HG03378 (cell line): Measurements from ENCODE around the gene LY6G5B.
"Not testable (repeated sequence)": the region's sequence is repeated elsewhere in the genome, so short reads cannot be mapped to it uniquely, and the experiment has no call there.

Experiments
- ATAC-seq: cut with Tn5 transposase; IDR thresholded peaks from one replicate; pipeline ENCODE4 v1.9.1; 2021; ENCODE audit warnings: mild to moderate bottlenecking, moderate library complexity; ENCODE audit not compliant: unreplicated experiment

LY6G5B gene

DNA sequence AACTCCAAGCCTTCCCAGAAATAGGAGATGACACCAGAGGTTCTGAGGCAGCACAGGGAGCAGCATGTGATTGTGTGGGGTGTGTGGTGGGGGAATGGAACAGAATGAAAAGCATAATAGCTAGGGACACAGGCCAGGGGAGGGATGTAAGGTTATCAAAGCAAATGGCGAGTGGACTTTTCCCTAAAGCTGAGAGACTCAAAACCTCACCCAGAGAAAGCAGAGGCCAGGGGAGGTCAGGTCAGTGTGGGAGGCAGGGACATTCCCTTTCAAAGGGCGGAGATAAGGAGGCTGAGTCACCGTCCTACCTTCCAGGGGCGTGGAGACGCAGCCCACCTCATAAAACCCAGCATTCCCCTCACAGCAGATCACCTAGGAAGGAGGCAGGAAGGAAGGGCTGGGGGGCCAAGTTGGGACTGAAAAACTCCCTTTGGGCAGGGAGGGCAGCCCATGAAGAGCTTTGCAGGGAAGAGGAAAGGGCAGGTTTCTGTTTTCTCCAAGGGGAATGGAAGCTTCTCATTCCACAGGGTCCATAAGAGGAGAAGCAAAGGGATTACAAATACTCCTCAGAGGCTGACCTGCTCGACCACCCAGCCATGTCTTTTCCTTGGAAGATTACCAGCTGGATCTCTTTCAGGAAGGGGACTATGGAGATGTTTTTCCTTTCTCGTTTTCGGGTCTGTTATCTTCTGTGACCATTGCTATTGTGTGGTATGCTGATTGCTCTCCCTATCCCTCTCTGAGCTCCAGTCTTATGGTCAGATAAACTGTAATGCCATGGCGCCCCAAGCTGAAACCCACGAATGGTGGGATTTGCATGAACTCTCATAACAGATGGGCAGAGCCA lies 20.7 kb downstream of the LY6G5B start:
- ATAC-seq, result no peak

GRCh38 chr6:31691078-31691463 lies 21.3 kb downstream of the LY6G5B start:
- ATAC-seq, result no peak

GRCh38 chr6:31691564-31692108 lies 21.9 kb downstream of the LY6G5B start:
- no peak for ATAC-seq

- no peak for ATAC-seq
Observed at GRCh38 chr6:31692353-31692752, 22.6 kb downstream of the LY6G5B start.

DNA sequence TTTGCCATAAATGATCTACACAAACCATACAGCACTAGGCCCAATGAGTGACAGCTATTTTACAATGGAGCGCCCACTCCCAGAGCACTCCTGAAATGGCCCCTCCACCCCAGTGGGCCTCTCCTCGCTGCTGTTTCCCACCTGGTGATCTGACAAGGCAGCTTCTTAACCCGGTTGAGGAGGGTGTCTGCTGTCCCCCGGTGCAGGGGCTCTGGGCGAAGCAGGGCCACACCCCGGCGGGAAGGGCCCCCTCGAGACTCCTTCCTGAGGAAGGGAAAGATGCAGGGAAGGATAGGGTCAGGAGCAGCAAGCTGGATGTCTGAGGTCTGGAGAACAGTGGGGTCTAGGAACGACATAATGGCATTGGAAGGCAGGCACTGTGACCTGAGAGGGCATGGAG lies 23.1 kb downstream of the LY6G5B start:
- ATAC-seq, result no peak

DNA sequence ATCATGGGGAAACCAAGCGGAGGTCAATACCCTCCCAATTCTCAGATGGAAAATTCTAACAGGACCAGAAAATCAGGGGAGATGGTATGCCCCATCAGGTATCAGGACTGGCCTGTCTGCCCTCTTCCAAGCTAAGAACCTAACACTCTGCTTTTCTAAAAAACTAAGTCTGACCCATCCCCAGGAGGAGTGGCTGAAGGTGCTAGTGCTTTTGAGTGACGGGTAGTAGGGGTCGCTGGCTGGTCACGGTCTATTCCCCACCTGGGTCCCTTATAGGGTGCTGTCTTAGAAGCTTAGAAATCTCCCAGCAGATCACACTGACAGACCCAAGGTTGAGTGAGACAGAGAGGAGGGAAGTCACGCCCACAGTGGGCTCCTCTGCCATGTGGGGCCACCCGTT lies 23.8 kb downstream of the LY6G5B start:
- ATAC-seq, result no peak

GRCh38 chr6:31697555-31697954 lies 27.8 kb downstream of the LY6G5B start:
- no peak for ATAC-seq

DNA sequence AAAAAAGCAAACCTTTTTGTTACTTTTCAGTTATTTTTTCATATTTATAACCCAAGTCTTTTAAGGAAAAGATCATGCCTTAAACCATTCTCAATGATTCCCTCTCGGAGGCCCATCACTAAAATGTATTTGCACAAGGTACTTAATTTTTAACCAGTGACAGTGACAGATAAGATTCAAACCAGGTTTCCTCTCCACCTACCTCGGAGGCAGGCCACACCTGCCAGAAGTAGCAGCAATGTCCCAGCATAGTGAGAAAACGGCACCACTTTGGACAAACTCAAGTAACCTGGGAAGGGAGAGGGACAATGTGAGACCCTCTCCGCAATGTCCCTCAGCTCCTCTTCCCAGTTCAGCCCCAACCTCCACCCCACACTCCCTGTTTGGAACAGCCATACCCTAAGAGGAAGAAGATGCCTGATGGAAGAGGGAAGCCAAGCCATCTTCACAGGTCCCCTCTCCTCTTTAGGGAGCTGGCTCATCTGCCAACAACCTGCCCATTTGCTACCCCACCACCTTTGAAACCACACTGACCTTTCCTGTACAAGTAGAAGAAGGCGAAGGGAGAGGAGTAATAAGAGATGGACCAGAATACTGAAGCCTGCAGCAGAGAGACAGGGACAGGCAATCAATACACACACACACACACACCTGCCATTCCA lies 31.1 kb downstream of the LY6G5B start:
- ATAC-seq, result no peak

- no peak for ATAC-seq
Observed at GRCh38 chr6:31701666-31702404, 32.1 kb downstream of the LY6G5B start.

- ATAC-seq, result no peak
Observed at GRCh38 chr6:31702405-31702818, 32.6 kb downstream of the LY6G5B start.

DNA sequence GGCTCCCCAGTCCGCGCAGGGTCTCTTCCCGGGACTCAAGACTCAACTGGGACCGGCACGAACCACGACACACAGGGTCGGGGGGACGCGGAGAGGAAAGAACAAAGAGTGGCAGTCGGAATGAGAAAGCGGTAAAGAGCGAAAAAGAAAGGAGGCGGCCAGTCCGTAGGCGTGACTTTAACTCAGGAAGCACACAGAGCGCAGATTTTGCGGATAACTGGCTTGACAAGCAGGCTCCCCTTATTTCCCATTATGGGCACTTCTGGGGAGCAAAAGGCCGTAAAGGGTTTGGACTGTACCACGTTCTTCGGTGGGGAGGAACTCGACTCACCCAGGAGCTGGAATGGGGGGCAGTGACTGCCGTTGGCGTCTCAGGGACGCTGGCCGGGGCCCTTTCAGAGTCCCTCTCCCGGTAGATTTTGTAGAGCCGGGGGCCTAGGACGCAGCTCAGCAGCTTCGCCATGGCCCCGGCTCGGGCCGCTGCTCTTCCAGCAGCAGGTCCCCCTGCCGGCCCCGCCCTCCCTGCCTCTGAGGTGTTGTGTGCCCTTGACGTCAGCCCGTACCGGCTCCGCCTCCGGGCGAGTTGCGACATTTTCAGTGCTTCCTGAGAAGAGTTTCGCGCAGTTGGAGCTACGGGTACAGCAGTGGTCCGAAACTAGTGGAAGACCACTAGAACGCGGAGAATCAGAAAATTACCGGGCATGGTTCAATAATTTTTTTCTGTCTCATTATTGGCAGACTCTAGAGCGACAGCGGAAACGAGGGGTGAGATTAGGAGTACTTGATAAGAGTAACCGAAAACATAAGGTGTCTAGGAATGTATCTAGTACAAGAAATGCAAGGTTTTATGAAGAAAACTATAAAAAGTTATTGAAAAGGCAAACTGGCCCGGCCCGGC lies 33.3 kb downstream of the LY6G5B start, which contains the start of gene ABHD16A:
Gene ABHD16A (minus strand): TSS at position 506 of the 898 bp plus-strand sequence. CDS start 43 bp downstream, at position 463.
- peak; percentile 80 for ATAC-seq

DNA sequence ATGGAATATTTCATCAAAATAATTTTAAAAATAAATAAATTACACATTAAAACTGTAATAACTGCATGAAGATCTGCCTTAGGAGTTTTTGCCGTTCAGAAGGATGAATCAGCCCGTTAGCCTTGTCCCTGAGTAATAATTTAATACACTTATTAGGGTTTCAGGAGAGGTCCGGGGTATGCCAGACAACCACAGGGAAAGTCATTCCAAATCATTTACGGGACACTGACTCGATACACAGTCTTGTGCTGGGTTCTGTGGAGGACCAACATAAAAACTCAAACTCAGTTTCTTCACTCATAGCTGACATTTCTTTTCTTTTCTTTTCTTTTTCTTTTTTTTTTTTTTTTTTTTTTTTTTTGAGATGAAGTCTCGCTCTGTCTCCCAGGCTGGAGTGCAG lies 36.2 kb downstream of the LY6G5B start:
- no peak for ATAC-seq

DNA sequence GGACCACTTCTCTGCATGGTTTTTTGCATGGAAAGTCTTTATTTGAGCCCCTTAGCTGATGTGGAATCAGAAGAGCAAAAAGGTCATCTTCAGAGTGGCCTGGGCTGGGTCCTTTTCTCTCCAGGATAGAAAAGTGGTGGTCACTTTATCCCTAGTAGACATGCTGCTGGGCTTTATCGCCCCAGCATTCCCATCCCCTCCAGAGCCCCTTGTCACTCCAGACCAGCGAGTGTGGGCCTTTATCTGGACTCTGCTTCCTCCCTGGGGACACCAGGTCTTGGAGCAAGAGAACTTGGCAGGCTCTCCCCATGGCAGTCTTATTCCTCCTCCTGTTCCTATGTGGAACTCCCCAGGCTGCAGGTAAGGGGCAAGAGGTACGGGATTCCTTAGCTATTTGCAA lies 36.8 kb downstream of the LY6G5B start, which contains the start of gene LY6G6F:
Gene LY6G6F (plus strand): TSS at position 268 of the 400 bp plus-strand sequence. CDS start 41 bp downstream, at position 309.
- ATAC-seq, result no peak

GRCh38 chr6:31707701-31708100 lies 37.9 kb downstream of the LY6G5B start:
- ATAC-seq, result no peak

DNA sequence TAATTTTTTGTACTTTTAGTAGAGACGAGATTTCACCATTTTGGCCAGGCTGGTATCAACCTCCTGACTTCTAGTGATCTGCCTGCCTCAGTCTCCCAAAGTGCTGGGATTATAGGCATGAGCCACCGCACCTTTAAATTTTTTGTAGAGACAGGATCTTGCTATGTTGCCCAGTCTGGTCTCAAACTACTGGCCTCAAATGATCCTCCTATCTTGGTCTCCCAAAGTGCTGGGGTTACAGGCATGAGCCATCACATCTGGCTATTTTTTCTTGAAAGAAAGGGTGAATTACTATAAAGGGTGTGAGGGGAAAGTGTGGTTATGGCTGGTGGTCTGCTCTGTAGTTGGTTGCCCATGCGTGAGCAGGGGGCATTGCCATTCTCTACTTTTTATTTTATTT lies 38.4 kb downstream of the LY6G5B start:
- ATAC-seq, result no peak

- not testable (repeated sequence) for ATAC-seq
Observed at GRCh38 chr6:31709157-31709556, 39.4 kb downstream of the LY6G5B start.

GRCh38 chr6:31710523-31711219 lies 40.9 kb downstream of the LY6G5B start:
- ATAC-seq, result no peak

- no peak for ATAC-seq
Observed at GRCh38 chr6:31711233-31711632, 41.5 kb downstream of the LY6G5B start.

GRCh38 chr6:31712296-31712695 lies 42.5 kb downstream of the LY6G5B start:
- no peak for ATAC-seq
